Stimulated activated CD4-positive, alpha-beta T cell treated with anti-CD3 and anti-CD28 coated beads, Interleukin-15, amount 100 ng/mL, for 1 hour (primary cell): ENCODE results near the gene SAMD4A.
"Not testable (repeated sequence)": the region's sequence is repeated elsewhere in the genome, so short reads cannot be mapped to it uniquely, and the experiment has no call there.

Experiments
- DNase-seq, 2 donors: peaks; one replicate each; pipeline ENCODE4 v3.0.0-alpha.2; 2020; ENCODE audit warnings: low read depth in 1 of 2, low spot score in 1 of 2

The SAMD4A gene

DNA sequence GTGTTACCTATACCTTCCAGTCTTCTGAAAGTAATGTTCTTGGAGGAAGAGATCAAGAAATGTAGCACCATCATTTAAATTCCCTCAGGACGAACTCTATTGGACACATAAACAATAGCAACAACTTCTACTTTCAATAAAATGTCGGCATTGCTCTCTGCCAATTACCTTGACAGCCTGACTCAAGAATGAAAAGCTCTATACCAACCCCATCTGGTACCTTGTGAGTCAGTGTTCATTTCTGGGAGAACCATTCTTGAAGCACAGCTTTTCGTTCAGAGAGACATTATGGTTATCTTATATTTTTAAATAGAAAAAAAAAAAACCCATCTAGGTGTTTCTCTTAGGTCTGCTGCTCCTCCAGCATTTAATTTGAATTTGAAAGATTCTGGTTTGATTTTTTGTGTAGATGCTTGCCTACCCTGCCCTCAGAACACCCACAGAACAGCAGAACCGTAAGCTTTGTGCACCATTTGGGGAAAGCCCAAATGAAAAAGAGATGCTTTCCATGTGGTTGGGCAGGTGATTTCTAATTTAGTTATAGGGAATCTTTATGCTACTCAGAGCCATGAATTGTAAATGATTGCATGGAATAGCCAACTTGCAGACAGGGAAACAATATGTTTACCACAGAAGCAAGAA is 156.0 kb downstream of the SAMD4A start:
- no peak for DNase-seq

DNA sequence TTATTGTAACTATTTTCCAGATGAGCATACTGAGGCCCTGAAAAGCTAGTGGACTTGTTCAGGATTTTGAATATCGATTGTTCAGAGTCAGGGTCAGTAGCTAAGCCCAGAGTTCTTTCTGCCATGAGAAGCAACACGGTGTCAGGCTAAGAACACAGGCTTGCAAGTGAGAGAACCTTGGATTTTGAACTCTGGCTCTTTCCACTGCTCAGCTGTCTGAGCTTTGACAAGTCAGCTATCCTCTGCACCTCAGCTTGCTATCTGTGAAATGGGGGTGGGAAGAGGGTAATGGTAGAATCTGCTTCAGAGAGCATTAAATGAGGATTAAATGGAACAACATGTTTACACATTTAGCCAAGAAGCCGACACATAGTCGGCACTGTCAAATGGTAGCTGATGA is 157.2 kb downstream of the SAMD4A start:
- DNase-seq, result no peak

DNA sequence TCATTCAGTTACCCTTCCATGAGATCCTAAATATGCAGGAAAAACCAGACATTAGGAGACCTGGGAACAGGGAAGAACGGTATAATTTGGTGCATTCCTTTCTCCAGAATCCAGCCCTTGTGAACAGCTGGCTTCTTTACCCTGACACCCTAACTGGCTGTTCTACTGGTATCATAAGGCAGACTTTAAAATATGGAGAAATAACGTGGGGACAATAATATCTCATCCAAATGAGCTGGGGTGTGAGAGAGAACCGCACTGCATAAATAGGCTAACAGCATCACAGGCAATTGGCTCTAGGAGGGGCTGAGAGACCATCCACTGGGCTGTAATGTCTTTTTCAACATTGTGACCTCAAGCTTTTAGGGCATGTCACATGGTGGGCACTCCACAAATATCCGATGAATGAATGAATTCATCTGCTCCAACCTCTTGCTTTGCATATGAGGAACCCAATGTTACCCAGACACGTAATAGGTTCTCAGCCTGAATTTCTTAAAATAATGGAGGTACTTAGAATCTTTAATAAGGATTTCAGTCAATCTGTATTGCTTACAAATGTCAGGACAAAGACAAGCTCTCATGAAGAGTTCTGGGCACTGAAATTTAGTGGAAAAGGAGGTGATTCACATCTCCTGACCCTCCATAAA is 157.9 kb downstream of the SAMD4A start:
- DNase-seq, result no peak

DNA sequence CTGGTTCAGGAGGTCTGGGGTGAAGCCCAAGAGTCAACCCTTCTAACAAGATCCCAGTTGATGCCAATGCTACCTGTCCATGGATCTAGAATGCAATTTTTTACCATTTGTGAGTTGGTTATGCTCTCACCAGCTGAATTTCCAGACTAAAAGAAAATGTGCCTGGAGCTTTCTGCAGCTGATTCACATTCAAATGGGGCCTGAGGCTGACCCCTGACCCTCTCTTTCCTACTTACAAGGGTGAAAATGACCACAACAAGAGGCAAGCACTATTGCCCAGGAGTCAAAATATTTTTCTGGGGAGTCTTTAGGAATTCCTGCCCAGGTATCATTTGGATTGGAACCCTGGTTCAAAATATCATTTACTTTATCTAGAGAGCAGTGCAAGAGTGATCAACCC is 159.1 kb downstream of the SAMD4A start:
- no peak for DNase-seq

DNA sequence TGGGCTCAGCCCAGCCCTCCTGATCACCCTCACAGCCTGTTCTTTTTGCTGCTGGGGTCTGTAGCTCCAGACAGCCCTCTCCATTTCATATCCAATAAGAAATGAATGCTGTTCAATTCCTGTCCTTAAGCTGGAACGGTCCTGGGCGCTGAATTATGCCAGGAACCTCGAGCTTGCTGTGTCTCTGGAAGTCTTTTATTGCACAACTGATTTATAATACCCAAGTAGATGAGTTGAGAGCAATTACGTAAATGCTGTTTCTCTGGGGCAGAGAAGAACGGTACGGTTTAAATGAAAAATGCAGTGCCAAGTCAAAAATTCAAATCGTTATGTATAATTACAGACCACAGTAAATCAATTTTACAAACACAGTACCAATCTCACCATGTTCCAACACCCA is 161.0 kb downstream of the SAMD4A start:
- no peak for DNase-seq

DNA sequence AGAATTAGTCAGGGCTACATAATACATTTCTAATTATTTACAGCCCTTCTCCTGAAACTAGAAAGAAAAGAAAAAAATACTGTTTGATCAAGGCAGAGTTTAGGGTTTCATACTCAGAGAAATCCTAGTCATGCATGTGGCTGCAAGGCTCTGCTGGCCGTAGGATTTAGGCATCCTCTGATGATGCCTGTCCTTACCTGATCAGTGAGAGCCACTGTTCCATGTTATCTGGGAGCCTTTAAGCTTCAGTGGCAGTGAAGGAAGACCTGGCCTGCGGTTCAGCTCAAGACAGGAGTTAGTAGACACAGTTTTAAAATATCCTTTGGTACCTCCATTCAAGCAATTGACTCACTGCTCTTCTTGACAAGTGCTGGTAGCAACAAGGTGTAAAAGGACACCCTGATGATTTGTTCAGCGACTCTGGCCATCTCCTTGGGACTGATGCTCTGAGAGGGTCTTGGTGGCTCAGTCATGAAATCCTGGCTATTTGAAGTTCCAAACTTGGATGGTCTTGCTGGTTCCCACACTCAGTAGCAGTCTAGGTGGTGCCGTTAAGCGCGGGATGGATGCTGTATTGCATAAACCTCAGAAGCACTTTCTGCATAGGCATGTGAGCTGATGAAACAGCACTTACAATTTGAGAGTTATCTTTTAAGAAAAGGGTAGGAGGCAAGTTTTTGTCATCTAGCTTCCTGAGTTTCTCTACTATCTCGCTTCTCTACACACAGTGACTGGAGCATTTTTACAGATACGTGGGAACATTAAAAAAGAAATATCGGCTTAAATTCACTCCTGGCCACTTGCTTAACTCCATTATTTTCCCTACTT is 162.0 kb downstream of the SAMD4A start:
- no peak for DNase-seq

DNA sequence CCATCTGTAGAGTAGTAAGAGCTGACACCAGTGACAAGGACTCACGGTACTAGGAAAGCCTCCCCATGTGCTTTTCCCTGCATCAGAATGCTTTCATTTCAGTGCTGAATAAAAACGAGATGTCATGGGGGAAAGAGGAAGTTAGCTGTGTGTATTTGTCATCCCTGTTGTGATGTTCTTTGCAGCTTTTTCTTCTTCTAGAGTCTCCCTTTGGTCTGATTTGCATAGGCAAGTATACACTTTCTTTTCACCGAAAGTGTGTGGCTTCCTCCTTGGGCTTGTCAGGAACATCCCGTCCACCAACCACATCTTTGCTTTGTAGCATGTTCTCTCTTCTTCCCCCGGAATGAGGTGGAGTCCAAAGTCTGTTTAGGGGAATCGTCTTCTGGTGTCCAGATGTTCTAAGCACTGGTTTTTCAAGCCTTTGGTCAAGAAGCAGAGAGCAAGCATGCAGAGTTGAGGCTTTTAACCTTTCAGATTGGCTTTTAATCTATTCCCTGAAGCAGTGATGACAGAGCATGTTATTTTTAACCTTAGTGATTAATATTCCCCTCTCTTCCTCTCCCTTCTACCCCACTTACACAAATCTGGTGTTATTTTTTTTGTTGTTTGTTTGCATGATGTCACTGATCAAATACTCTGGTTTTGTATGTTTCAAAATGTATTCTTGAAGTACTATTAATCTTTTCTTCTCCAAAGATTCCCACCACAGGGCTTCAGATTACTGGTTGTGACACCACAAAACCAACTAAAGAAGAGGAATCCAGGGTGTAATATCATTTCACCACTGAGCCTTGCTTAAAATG is 163.4 kb downstream of the SAMD4A start:
- DNase-seq, result no peak

DNA sequence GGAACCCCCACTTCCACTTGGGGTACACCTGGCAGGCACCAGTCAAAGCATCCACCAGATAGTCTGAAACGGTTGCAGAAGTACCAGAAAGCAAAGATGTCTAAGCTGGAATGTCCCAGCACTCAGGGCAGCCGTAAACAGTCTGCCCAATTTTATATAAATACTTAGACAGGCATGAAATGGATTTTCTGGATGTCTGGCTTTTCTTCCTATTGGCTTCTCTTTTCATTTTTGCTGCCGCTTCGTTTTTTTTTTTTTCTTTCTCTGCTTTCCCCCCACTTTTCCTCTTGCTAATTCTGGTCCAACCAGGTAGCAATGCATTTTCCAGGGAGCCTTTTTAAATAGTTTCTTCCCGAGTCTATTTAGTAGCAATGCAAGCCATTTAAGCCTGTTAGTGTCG is 168.0 kb downstream of the SAMD4A start:
- DNase-seq, result no peak

DNA sequence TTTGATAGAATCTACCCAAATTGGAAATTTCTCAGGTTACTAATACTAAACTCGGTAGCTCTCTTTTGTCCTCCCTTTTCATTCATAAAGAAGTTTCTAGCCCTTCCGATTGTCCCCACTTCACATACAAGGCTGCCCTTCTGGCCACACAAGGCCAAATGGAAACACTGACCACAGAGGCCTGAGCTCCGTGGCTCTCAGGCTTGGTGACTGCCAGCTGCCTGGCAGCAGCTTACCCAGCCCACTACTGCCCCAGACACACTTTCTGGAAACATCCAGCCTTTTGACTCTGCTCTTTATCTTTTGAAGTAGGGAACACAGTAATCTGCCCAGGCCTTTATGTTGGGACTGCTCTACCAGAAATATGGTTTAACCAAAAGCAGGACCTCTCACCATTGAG is 168.5 kb downstream of the SAMD4A start:
- DNase-seq, result no peak

DNA sequence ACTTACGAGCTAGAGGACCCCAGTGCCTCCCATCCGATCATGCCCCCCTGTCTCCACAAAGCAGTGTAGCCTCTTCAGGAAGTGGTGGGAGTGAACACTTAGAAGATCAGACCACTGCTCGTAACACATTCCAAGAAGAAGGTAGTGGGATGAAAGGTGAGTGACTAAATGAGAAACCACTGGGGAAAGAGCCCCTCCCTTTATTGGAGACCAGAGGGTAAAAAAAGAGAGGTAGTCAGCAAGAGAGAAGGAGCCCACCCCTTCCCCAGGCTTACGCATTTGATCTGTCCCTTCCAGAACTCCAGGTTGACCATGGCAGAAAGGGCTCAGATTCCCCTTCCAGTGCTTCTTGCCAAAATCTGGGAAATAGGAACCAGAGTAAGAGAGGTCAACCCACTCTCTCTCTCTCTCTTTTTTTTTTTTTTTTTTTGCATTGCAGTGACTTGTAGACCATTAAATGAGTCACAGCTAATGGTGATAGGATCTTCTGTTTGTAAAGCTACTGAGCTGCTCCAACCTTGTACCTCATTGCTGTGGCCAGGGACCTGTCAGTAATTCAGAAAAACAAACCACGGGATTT is 170.3 kb downstream of the SAMD4A start:
- DNase-seq, result no peak

DNA sequence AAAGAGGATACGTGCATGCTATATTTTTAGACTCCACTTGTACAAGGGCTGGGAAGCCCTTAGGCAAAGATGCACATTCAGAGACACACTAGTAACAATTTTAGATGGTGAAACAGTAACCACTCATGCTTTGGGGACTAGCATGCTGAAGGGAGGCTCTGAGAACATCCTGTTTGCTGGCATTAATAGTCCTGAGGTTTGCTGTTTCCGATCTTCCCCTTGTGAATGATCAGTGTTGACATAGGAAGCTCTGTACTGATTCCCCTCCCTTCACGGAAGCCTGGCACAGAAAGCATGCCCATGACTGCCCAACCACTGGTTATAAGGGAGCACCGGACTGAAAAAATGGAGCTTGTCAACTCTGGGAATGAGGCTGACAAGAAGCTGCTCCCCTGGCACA is 171.1 kb downstream of the SAMD4A start:
- no peak for DNase-seq

DNA sequence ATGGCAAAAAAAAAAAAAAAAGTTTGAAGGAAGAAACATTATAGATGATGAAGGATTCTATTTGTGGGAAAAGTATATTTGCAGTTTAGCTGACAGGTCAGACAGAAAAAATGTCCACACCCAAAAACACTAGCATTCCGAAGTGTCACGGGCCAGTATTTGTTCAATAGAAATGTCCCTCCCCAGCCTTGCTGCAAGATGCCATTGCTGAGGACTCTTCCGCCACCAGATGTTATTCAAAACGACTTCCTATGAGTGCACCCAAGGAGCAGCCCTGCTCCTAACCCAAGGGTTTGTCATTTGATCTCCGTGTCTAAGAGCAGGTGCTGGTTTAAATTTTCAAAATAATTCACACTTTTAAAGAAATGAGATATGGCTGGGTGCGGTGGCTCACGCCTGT is 172.6 kb downstream of the SAMD4A start:
- no peak for DNase-seq

DNA sequence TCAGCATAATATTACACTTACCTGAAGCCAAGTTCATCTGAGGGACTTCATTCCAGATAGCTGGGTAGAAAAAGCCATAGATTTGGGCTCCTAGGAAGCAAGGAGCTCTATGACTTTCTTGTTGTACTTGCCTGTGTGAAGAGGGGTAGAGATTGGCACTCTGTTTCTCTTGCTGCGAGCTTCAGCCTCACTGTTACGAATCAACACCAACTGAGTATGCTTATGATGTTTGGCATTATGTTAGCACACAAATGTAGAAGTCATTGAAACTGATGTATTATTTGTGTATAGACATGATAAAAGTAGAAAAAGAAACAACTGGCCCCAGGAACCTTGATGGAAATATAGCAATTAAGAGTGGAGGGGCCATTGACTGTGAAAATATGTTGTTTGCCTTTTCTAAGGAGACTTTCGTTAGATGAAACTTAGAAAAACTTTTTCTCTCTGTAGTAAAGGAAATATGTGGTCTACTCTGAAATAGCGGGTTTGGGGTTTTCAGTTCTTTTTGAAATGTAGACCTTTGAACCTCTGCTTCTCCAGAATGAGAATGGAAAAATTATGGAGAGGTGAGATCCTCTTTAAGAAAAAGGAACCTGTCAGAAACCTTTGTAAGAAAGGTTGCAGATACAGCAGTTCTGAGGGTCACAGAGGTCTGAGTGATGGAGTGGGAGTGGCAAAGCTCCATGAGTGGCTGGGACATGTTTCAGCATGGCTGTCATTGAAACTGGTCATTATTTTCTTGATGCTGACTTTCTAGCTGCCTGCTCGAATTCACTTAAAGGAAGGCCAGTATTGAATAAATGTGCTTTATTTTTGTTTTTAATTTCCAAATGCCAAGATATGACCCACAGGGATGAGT is 175.8 kb downstream of the SAMD4A start:
- no peak for DNase-seq

DNA sequence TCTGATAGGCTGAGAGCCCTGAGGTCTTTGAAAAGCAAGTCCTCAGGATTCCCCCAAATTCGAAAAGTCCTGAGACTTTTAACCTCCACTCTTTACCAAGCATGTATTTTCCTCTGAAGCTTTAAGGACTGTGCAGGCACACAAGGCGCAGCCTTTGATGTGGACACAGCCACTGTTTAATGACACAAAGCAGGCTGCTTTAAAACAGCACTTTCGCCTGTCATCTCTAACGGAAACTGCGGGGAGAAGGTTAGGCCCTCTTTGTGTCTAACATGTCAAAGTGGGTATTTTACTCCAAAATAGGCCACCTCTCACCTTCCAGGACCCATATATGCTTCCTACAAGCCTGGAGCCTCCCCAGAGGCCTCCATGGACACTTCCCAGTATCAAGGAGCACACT is 176.5 kb downstream of the SAMD4A start:
- DNase-seq, result no peak

DNA sequence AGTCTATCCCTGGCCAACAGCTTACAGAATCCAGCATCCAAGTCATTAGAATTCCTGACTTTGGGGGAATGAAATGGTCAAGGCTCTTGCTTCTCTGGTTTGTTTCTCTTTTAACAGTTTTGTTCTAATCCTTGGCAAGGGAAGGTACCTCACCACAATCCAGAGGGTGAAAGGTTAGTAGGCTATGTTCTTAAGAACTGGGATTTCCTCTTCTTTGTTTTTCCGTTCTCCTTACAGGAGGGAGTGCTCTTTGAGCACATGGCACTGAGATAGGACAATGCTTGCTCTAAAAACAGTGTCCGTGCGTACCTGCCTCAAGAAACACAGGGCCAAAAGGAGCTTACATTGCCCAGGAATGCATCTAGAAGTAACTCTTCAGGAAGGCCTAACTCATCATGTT is 179.1 kb downstream of the SAMD4A start:
- no peak for DNase-seq

DNA sequence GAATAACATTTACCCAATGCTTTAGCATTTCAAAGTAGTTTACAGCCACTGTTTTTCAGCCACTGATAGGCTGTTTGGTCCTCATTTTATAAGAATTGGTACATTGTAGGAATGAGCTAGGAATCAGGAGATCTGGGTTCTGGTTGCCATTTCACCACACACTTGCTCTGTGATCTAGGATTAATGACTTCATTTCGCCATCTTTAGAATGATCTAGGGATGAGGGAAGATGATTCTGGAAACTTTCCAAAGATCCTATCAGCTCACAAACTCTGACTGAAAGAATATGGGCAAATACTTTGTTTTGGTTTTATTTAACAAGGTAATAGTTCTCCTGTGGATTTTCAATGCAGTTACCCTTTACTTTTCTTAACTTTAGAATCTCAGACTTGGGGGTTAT is 180.7 kb downstream of the SAMD4A start:
- no peak for DNase-seq

DNA sequence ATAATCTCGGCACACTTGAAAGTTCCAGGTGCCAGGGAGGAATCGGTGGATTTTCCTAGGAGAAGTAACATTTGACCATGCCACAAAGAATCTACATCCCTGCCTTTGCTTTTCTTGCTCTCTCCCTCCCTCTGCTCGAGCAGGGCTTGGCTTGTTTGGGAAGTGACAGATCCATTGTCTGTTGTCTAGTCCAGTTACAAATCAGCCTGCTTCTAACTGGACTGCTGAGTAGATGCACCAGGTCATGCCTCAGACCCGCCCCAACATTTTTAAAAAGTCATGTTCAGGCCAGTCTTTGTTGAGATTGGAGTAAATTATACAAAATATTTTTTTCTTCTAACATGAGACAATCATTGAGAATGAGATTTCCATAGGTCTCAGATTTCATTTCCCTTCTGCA is 182.3 kb downstream of the SAMD4A start:
- no peak for DNase-seq

DNA sequence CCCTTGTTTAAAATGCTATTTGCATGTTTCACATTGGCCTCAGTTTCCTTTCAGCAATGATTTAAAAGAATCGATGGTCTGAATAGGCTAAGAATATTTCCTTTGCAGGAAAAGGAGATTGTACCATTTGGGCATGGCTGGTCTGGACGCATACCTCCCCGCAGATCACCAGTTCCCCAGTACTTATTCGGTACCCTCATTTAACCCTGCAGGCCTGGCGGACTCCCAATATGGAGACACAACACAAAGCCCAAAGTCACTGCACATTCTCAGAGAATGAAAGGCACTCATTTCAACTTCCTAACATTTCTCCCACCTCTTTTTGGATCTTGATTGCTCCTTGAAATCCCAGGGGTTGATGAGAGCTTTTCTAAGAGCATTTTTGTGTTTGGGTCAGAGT is 182.8 kb downstream of the SAMD4A start:
- no peak for DNase-seq

DNA sequence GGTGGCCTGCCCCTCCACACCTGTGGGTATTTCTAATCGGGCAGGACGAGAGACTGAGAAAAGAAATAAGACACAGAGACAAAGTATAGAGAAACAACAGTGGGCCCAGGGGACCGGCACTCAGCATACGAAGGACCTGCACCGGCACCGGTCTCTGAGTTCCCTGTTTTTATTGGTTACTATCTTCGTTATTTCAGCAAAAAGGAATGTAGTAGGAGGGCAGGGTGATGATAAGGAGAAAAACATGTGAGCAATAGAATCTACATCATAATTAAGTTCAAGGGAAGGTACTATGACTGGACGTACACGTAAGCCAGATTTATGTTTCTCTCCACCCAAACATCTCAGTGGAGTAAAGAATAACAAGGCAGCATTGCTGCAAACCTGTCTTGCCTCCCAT is 185.7 kb downstream of the SAMD4A start:
- DNase-seq, result not testable (repeated sequence)

DNA sequence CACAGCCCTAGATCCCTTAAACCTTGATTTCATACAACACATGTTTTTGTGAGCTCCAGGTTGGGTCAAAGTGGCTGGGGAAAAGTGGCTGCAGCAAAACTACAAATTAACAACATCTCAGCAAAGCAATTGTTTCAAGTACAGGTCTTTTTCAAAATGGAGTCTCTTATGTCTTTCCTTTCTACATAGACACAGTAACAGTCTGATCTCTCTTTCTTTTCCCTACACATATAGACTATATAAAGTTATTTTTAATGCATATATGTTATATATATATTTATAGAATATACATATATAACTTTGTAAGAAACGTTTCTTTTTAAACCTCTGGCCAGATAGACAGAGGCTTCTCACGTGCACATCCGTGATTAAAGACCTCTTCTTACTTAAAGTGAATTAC is 186.5 kb downstream of the SAMD4A start:
- not testable (repeated sequence) for DNase-seq
